Cardiac muscle cell (in vitro differentiated cells and primary cell): ENCODE data around the gene ASB10. TPM values are rescaled to one million over a fixed set of nuclear protein-coding genes. Genes with fewer than 3 reads are reported as not detected.

Source experiments
- DNase-seq, 2 donors: peaks; one replicate each; pipeline versions ENCODE4 v3.0.0 to v3.0.0-alpha.2; 2010 to 2017; ENCODE audit warnings: low read depth in 1 of 2, low spot score in 1 of 2
- H3K27ac ChIP-seq: fragments of 200-600 bp; sonication (generic); 2 replicates; pipeline ENCODE4 v1.5.1; 2016
- H3K27me3 ChIP-seq: fragments of 200-600 bp; sonication (generic); 2 replicates; pipeline ENCODE4 v1.6.0; 2016; ENCODE audit warnings: control low read depth
- H3K36me3 ChIP-seq: fragments of 200-600 bp; sonication (generic); 2 replicates; pipeline ENCODE4 v1.5.1; 2016; ENCODE audit warnings: control low read depth
- H3K4me1 ChIP-seq: fragments of 200-600 bp; sonication (generic); 2 replicates; pipeline ENCODE4 v1.8.1; 2017; ENCODE audit warnings: low read depth, mild to moderate bottlenecking, mixed run types
- H3K4me3 ChIP-seq: fragments of 200-600 bp; sonication (generic); 2 replicates; pipeline ENCODE4 v1.5.1; 2016; ENCODE audit warnings: mild to moderate bottlenecking
- H3K9me3 ChIP-seq: fragments of 200-600 bp; sonication (generic); 2 replicates; pipeline ENCODE4 v1.5.1; 2017; ENCODE audit warnings: low read depth, mild to moderate bottlenecking, control low read depth
- CTCF ChIP-seq: IDR thresholded peaks from 2 replicates; pipeline ENCODE4 v1.5.1; 2012; ENCODE audit warnings: low read depth, mild to moderate bottlenecking, low read length
- polyA plus RNA-seq: library from polyadenylated mRNA; unstranded; fragments of >200 nt; fragmentation: Nextera tagmentation; extraction: Ambion mirVana; gene quantifications from 2 replicates; pipeline ENCODE4 v1.2.1, GENCODE V29; 2016
- total RNA-seq: library from RNA; depleted of rRNA; stranded (reverse); fragments of >200 nt; gene quantifications from 2 replicates; pipeline ENCODE4 v1.2.3, GENCODE V29; 2016

Gene ASB10
- total and polyA plus RNA-seq, 2 experiments from 2014 or later, result 1.0 TPM; not detected in 1

GRCh38 chr7:151137791-151138152 is 49.3 kb downstream of the ASB10 start:
- DNase-seq, result peak in 1 of 2 donors; percentile 43
- no peak for TF ChIP-seq CTCF
- Histone ChIP-seq H3K4me3 (no peak overlapping the region), H3K27ac (peak overlapping the region; percentile 93), H3K4me1 (peaks cover 57% of the 10 kb centered on the region), H3K36me3 (peaks cover 6% of the 10 kb centered on the region), H3K27me3 (no peaks in the 10 kb centered on the region), H3K9me3 (no peaks in the 10 kb centered on the region)

GRCh38 chr7:151137076-151137675 is 49.9 kb downstream of the ASB10 start:
- Histone ChIP-seq H3K4me3 (no peak overlapping the region), H3K36me3 (peaks cover 6% of the 10 kb centered on the region), H3K27ac (peak overlapping the region; percentile 93), H3K4me1 (peaks cover 51% of the 10 kb centered on the region), H3K27me3 (no peaks in the 10 kb centered on the region), H3K9me3 (no peaks in the 10 kb centered on the region)
- TF ChIP-seq CTCF, result no peak
- peak in 1 of 2 donors; percentile 64 for DNase-seq

GRCh38 chr7:151135866-151136843 is 50.9 kb downstream of the ASB10 start:
- no peaks in the 10 kb centered on the region for H3K9me3 ChIP-seq
- H3K36me3 ChIP-seq, result peaks cover 6% of the 10 kb centered on the region
- H3K27ac ChIP-seq, result peak overlapping the region; percentile 93
- no peak for TF ChIP-seq CTCF
- H3K27me3 ChIP-seq, result no peaks in the 10 kb centered on the region
- H3K4me1 ChIP-seq, result peaks cover 43% of the 10 kb centered on the region
- no peak for DNase-seq
- H3K4me3 ChIP-seq, result no peak overlapping the region

GRCh38 chr7:151135525-151135845 is 51.6 kb downstream of the ASB10 start:
- H3K36me3 ChIP-seq, result peaks cover 6% of the 10 kb centered on the region
- H3K9me3 ChIP-seq, result no peaks in the 10 kb centered on the region
- DNase-seq, result no peak
- H3K4me1 ChIP-seq, result peaks cover 36% of the 10 kb centered on the region
- H3K27me3 ChIP-seq, result no peaks in the 10 kb centered on the region
- H3K27ac ChIP-seq, result no peak overlapping the region
- no peak for TF ChIP-seq CTCF
- no peak overlapping the region for H3K4me3 ChIP-seq

GRCh38 chr7:151134743-151135524 is 52.1 kb downstream of the ASB10 start:
- Histone ChIP-seq H3K36me3 (peaks cover 7% of the 10 kb centered on the region), H3K4me3 (no peak overlapping the region)

More at GRCh38 chr7:151134743-151135524, 52.1 kb downstream of the ASB10 start:
- Histone ChIP-seq H3K4me1 (peaks cover 32% of the 10 kb centered on the region), H3K27me3 (no peaks in the 10 kb centered on the region), H3K9me3 (no peaks in the 10 kb centered on the region), H3K27ac (no peak overlapping the region)
- DNase-seq, result no peak
- no peak for TF ChIP-seq CTCF
